HG03095 (cell line): ENCODE results near the gene DCPS.
"Not testable (repeated sequence)": the region's sequence is repeated elsewhere in the genome, so short reads cannot be mapped to it uniquely, and the experiment has no call there.

Experiments
- ATAC-seq: cut with Tn5 transposase; IDR thresholded peaks from one replicate; pipeline ENCODE4 v1.9.1; 2021; ENCODE audit warnings: moderate library complexity; ENCODE audit not compliant: unreplicated experiment

The DCPS gene

GRCh38 chr11:126284829-126285228 is 19.0 kb upstream of the DCPS start:
- ATAC-seq, result peak; percentile 53

- ATAC-seq, result no peak
Measured at GRCh38 chr11:126288237-126288636, 15.6 kb upstream of the DCPS start.

- no peak for ATAC-seq
Measured at GRCh38 chr11:126290887-126291286, 13.0 kb upstream of the DCPS start.

- ATAC-seq, result no peak
Measured at GRCh38 chr11:126293726-126294125, 10.1 kb upstream of the DCPS start.

- ATAC-seq, result no peak
Measured at GRCh38 chr11:126297004-126297403, 6.9 kb upstream of the DCPS start.

GRCh38 chr11:126304457-126305075 is 706 bp downstream of the DCPS start:
- peak; percentile 7 for ATAC-seq

GRCh38 chr11:126305699-126306098 is 1.8 kb downstream of the DCPS start:
- ATAC-seq, result peak; percentile 46

GRCh38 chr11:126307706-126308105 is 3.8 kb downstream of the DCPS start:
- ATAC-seq, result no peak

- no peak for ATAC-seq
Measured at GRCh38 chr11:126308271-126308671, 4.4 kb downstream of the DCPS start.

- ATAC-seq, result not testable (repeated sequence)
Measured at GRCh38 chr11:126308771-126309170, 4.9 kb downstream of the DCPS start.

- peak; percentile 31 for ATAC-seq
Measured at GRCh38 chr11:126310200-126310991, 6.5 kb downstream of the DCPS start.

- no peak for ATAC-seq
Measured at GRCh38 chr11:126310992-126311310, 7.1 kb downstream of the DCPS start.

GRCh38 chr11:126311401-126312291 is 7.8 kb downstream of the DCPS start:
- peak; percentile 84 for ATAC-seq

- no peak for ATAC-seq
Measured at GRCh38 chr11:126312961-126313360, 9.1 kb downstream of the DCPS start.

- no peak for ATAC-seq
Measured at GRCh38 chr11:126313826-126314225, 10.0 kb downstream of the DCPS start.

GRCh38 chr11:126317432-126317755 is 13.5 kb downstream of the DCPS start:
- no peak for ATAC-seq

- peak; percentile 11 for ATAC-seq
Measured at GRCh38 chr11:126317756-126318573, 14.1 kb downstream of the DCPS start.

GRCh38 chr11:126318574-126319373 is 14.9 kb downstream of the DCPS start:
- peak; percentile 94 for ATAC-seq

- ATAC-seq, result no peak
Measured at GRCh38 chr11:126319374-126319740, 15.5 kb downstream of the DCPS start.

- ATAC-seq, result no peak
Measured at GRCh38 chr11:126322996-126323395, 19.1 kb downstream of the DCPS start.
